GM23248 (cell line): ENCODE data around the gene NOL9.

ENCODE experiments used
- EZH2 ChIP-seq: fragments of 200-600 bp; sonication (generic); IDR thresholded peaks from 2 replicates; pipeline ENCODE4 v1.6.1; 2018; ENCODE audit warnings: antibody characterized with exemption, mild to moderate bottlenecking; ENCODE audit not compliant: insufficient read depth, poor library complexity, severe bottlenecking
- EZH2phosphoT487 ChIP-seq: fragments of 200-600 bp; sonication (generic); IDR thresholded peaks from 2 replicates; pipeline ENCODE4 v1.6.1; 2018; ENCODE audit warnings: antibody characterized with exemption, moderate library complexity, mild to moderate bottlenecking, low read depth; ENCODE audit not compliant: insufficient read depth

DNA sequence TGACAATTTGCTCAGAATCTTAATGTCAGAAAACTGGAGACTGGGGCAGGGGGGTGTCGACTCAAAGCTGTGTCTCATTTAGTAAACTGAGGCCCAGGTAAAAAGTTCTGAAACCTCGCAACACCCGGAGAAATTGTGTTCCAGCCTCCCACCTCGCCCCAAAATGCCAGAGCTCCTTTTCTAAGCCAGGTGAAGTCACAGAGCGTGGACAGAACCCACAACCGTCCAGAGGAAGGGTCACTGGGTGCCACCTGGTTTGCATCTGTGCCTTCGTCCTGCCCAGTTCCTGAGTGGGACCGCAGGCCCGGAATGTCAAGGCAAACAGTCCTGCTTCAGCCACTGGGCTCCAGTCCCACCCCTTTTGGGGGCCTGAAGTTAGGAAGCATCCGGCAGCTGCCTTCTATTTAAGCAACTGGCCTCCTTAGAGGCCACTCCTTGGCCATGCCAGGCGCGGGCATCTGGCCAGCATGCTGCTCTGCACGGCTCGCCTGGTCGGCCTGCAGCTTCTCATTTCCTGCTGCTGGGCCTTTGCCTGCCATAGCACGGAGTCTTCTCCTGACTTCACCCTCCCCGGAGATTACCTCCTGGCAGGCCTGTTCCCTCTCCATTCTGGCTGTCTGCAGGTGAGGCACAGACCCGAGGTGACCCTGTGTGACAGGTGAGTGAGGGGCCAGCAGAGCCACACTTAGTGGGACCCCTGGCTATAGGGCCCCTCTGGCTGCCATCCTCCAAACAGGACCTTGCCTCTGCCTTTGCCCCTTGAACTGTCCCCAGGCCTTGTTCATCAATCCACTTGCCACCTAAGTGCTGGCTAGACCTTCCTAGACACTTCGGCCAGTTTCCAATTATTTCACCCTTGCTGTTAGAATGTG, 830 bp upstream of the NOL9 start, which contains the start of gene TAS1R1:
- no peak for TF ChIP-seq EZH2
- TF ChIP-seq EZH2phosphoT487: no peak
